AG09309 (cell line): ENCODE measurements around the gene CYP4F12.

Experiments
- DNase-seq: peaks from one replicate; pipeline ENCODE4 v3.0.0-alpha.2; 2010; ENCODE audit warnings: low read depth
- H3K4me3 ChIP-seq: 2 replicates; pipeline ENCODE4 v1.5.1; 2011; ENCODE audit warnings: mild to moderate bottlenecking, low read depth, low read length, moderate library complexity; ENCODE audit not compliant: control insufficient read depth
- CTCF ChIP-seq: IDR thresholded peaks from 2 replicates; pipeline ENCODE4 v1.5.1; 2011; ENCODE audit warnings: mild to moderate bottlenecking, low read depth, low read length, inconsistent platforms; ENCODE audit not compliant: insufficient read depth, control insufficient read depth; ENCODE audit errors: missing control alignments

Gene CYP4F12

DNA sequence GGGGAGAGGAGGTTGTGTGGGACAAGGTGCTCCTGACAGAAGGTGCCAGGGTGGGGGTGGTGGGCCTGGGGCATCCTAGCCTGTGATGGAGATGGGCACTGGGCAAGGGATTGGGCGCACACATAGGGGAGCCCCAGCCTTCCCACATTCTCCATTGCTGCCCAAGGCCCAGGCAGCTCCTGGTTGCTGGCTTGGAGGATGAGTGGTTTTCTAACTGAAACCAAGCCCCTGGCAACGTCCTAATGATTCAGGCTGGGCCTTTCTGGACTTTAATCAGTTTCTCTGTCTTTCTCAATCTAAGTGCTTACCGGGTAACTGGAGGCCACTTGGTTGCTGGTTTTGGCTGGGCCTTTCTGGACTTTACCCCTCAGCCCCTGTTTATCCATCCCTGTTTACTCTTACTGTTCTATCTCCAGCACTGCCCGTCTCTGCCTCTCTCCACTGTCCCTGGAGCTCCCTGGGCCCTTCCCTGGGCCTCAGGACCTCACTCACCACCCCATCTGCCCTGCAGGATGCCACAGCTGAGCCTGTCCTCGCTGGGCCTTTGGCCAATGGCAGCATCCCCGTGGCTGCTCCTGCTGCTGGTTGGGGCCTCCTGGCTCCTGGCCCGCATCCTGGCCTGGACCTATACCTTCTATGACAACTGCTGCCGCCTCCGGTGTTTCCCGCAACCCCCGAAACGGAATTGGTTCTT is 31.8 kb upstream of the CYP4F12 start:
- no peak for DNase-seq
- no peak overlapping the region for H3K4me3 ChIP-seq
- TF ChIP-seq CTCF: no peak

- no peak for DNase-seq
These were observed 30.9 kb upstream of the CYP4F12 start for GRCh38 chr19:15641901-15642491.

DNA sequence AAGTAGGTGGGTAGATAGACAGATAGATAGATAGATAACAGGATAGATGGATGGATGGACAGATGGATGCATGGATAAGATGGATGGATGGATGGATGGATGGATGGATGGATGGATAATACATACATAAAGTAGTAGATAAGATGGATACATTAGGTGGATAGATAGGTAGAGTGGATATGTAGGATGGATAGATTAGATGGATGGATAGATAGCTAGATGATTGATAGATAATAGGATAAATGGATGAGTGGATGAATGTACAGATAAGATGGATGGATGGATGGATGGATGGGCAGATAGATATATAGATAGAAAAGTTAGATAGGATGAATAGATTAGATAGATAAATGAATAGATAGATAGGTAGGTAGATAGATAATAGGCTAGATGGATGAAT is 30.1 kb upstream of the CYP4F12 start:
- TF ChIP-seq CTCF: no peak

More at GRCh38 chr19:15641901-15642491, 30.9 kb upstream of the CYP4F12 start:
- no peak overlapping the region for H3K4me3 ChIP-seq
- no peak for TF ChIP-seq CTCF

DNA sequence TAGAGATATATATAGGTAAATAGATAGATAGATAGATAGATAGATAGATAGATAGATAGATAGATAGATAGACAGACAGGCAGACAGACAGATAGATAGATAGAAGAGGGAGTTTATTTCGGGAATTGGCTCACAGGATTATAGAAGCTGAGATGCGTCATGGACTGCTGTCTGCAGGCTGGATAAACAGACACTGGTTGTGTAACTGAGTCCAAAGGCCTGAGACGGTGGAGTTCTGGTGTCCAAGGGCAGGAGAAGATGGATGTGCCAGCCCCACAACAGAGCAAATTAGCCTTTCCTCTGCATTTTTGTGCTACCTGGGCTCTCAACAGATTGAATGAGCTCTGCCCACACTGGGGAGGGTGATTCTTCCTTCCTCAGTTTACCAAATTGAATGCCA is 29.5 kb upstream of the CYP4F12 start:
- no peak for TF ChIP-seq CTCF
- no peak for DNase-seq
- no peak overlapping the region for H3K4me3 ChIP-seq

More for the DNA sequence above, 30.1 kb upstream of the CYP4F12 start:
- DNase-seq: no peak
- no peak overlapping the region for H3K4me3 ChIP-seq

GRCh38 chr19:15644066-15644741 is 28.7 kb upstream of the CYP4F12 start:
- DNase-seq: no peak
- H3K4me3 ChIP-seq: no peak overlapping the region
- TF ChIP-seq CTCF: no peak

GRCh38 chr19:15644816-15645215 is 28.1 kb upstream of the CYP4F12 start:
- H3K4me3 ChIP-seq: no peak overlapping the region
- no peak for DNase-seq
- TF ChIP-seq CTCF: no peak
